KG1 (cell line): ENCODE data around the gene ZFYVE16.
"Not testable (repeated sequence)": the region's sequence is repeated elsewhere in the genome, so short reads cannot be mapped to it uniquely, and the experiment has no call there.

Experiments
- DNase-seq: peaks from one replicate; lab custom pipeline; 2025; lab: John Stamatoyannopoulos, UW

Gene ZFYVE16

DNA sequence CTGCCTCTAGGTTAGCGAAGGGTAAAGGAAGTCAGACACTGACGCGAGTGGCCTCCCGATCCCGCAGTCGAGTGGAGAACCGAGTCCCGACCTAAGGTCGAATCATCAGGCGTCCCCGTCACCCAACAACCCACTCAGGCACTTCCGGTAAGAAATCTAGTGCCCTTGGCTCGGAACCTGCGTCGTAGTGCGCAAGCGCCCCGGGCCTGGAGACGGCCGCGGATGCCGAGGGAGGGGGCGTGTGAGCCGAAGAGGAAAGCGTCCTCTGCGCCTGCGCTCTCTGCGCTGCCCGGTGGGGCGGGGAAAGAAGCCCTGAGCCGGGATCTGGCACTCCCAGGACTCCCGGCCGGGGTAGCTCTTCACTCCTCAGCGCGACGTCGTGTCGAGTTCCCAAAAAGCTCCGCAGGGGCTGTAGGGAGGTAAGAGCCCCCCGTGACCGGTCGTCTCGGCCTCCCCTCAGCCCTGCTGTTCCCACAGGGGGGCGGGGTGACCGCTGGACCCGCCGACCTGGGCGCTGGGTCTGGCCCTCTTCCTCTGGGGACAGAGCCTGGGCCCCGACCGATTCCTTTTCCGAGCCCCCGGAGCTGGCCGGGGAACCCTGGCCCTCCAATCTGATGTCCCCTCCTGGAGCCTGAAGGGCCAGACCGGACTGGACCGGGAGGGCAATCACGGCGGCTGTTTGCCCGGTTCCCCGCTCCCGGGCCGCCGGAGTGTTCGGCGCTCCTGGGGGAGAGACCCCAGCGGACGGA is at the start of gene ZFYVE16:
ZFYVE16 (plus strand) TSS at position 330 of the 749 bp plus-strand sequence. CDS start 26,084 bp downstream, outside the sequence.
- peak; percentile 97 for DNase-seq

DNA sequence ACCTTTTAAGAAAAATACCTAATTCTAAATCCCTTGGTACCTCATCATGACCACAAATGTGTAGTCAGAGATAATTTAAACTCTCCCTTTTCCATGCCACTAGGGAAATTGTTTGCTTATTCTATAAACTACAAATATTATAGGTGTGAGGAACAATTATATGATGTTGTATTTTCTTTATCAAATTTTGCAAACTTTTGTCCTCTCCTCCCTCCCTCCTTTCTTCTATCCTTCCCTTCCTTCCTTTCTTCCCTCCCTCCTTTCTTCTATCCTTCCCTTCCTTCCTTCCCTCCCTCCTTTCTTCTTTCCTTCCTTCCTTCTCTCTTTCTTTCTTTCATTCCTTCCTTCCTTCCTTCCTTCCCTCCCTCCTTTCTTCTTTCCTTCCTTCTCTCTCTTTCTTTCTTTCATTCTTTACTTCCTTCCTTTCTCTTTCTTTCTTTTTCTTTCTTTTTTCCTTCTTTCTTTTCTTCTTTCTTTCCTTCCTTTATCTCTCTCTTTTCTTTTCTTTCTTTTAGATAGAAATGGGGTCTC is 46.9 kb upstream of the ZFYVE16 start:
- DNase-seq: no peak

DNA sequence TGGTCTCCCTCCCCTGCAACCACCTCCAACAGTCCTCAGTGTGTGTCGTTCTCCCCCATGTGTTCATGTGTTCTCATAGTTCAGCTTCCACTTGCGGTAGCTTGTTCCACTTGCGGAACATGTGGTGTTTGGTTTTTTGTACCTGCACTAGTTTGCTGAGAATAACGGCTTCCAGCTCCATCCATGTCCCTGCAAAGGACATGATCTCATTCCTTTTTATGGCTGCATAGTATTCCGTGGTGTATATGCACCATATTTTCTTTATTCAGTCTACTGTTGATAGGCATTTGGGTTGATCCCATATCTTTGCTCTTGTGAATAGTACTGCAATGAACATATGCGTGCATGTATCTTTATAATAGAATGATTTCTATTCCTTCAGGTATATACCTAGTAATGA is 43.0 kb upstream of the ZFYVE16 start:
- DNase-seq: no peak

DNA sequence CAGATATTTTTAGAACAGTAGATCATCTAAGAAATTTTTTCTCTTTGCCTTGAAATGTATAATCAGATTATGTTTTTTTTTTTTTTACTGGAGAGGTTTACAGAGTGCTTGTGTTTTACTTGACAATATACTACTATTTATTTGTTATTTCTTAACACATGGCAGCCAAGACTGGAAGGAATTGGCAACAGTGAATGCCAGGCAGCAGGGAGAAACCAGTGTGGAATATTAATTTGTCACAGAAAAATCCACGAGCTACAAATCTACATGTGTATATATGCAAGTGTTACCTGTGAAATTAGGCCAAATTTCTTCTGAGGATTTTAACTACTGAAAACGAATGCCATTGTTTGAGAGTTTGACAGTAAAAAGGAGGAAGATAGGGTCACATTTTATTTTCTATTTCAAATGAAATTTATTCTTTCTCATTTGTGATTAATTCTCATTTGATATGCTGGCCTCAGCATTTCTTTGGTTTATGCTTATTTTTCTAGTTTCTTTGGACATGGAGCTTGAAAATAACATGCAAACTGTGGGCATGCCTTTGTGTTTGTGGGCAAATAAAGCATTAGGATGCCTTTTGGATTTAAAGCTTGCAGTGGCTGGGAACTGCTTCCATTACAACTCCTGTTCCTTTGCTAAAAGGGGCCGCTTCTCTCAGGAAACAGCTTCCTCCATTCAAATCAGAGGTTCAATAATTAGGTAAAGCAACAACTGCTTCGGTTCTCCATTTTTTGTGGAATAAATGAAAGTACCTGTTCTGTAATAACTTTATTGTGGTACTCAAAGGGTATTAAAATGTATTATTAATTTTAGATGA is 39.0 kb upstream of the ZFYVE16 start:
- DNase-seq: no peak

DNA sequence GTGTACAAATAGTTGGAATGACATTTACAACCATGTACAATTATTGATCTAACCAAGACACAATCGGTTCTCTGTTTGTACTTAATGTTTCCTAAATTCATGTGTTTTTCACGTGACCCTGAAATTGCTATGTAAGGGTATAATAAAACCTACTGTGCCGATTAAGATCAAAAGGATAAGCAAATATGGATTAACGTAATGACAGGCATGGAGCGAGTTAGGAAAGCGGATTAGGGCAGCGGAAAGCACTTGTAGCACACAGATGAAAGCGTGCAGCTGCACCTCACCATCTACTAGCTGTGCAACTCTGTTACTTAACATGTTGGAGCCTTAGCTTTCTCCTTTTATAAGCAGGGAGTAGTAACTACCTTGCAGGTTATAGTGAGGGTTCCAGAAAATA is 38.3 kb upstream of the ZFYVE16 start:
- no peak for DNase-seq

DNA sequence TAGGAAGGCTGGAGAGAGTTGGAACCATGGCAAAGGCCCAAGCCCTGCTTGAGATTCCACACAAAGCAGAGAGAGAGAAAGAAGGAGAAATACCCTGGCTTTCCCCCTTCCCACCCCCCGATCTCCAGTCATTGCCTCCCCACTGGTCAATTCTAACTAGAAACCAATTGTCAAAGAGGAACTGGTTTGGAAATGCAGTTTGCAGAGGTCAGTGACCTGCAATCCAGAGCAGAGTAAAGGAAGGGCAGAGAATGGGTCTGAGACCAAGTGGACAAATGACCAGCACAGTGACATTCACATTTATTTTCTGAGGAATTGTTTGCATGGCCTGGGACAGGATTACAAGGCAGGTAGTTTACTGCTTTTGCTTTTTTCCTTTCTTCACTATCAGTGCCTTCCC is 37.5 kb upstream of the ZFYVE16 start:
- no peak for DNase-seq

DNA sequence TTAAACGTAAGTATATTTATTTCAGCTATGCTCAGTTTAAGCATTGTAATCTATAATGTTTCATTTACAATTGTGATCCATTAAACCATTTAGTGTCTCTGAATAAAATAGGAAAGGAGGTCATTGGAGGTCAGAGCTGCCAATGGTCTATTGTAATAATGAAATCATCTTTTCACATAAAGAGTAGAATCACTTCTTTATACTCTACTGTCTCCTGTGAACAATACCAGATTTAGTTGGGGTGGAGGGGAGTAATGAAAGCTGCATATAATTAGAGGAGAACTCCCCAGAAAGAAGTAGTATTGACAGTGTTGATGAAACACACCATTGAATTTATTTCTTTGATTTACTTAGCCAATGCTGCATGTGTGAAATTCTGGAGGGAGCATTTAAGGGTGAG is 35.1 kb upstream of the ZFYVE16 start:
- DNase-seq: no peak

DNA sequence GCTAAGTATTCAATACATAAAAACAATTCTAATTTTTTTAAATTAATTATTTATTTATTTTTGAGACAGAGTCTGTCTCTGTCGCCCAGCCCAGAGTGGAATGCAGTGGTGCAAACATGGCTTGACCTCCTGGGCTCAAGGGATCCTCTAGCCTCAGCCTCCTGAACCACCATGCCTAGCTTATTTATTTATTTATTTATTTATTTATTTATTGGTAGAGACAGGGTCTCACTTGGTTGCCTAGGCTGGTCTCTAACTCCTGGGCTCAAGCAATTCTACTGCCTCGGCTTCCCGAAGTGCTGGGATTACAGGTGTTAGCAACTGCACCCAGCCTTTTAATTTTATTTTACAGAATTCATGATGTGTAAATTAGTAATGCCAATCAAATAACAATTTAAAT is 33.7 kb upstream of the ZFYVE16 start:
- DNase-seq: no peak

DNA sequence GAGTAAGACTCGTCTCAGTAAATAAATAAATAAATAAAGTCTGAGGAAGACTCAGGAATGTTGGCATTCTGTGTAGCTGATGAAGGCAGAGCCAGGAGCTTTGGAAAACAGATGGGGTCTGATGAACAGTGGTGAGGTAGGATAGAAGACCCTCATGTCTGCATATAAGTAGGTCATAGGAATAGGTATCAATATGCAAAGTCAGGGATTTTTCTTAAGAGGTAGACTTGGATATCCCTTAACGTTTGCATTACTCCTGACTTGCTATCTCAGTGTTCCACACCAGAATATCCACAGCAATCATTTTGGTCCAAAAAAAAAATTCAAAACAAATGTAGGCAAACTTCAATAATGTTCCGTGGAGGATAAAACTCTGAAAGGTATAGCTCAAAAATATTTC is 31.3 kb upstream of the ZFYVE16 start:
- DNase-seq: no peak

DNA sequence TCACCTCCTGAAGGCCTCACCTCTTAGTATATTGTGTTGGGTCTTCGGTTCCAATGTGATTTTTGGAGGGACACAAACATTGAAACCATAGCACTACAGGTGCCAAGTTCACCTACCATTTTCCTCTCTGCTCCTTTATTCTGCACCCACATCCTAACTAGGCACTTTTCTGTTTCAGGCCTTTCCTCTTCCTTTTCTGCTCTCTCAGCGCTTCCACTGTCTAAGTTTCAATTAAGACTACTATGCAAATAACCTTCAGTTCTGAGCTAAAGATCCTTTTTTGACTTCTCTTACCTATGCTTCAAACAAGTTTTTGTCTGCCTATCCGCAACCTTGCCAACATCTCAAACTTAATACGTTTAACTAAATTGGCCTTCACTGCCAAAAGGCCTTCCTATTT is 25.4 kb upstream of the ZFYVE16 start:
- DNase-seq: no peak

DNA sequence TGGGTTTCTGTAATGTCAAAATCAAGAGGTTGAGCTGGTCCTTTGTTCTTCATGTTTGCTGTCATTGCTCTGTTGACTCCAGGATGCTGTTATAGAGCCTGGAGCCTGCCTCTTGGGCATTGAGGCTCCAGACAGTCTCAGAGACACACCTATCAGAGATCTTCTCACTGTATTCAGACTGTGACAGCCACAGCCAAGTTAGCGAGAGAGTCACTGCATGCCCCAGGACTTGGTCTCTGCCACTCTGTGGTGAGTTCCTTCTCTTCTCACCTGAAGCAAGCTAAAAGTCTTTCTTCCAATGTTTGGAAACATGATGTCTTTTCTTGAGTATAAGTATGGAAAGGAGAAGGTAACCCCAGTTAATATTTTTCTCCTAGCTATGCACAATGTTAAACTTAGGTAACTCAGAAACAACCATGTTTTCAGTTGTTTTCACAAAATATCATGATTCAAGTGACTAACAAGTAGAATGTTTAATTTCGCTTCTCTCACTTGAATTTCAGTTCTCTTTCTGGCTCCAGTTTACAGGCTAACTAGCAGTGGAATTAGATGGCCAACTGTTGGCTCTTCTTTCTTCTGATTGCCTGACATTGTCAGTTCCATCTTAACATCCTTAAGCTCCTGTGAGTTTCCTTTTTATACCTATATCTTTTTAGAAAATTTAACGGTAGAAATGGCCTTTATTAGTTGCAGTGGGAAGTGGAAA is 20.6 kb upstream of the ZFYVE16 start:
- no peak for DNase-seq

DNA sequence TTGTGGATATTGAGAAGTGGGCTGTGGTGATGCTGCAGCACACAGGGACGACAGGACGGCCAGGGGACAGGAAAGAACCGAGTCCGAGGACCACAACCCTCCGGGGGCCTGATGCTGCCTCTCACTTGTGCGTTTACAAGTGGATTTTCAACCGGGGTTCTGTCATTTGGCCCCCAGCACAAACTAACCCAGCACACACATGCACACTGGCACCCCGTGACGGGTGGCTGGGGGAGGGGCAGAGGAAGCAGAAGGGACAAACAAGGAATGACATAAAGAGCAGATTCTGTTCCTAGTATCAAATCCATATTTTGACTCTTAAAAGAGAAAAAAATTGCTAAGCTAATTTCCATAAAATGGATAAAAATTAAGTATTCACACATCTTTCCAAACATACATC is 18.3 kb upstream of the ZFYVE16 start:
- no peak for DNase-seq

DNA sequence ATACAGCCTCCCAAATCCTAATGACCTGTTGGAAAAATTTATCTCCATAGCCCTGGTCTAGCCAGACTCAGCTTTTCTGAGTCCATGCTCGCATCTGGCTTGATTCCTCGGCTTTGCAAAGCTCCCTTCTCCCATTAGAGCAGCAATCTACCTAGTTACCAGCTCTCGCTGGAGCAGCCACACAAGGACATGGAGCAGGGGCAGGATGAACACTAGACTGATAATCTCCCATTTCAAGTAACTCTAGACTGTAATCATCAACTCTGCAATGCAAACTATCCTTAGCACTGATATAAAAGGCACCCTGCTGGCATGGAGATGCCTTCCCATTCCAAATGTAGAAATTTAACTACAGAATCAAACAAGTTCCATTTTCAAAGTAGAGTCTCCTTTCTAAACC is 17.5 kb upstream of the ZFYVE16 start:
- DNase-seq: not testable (repeated sequence)

DNA sequence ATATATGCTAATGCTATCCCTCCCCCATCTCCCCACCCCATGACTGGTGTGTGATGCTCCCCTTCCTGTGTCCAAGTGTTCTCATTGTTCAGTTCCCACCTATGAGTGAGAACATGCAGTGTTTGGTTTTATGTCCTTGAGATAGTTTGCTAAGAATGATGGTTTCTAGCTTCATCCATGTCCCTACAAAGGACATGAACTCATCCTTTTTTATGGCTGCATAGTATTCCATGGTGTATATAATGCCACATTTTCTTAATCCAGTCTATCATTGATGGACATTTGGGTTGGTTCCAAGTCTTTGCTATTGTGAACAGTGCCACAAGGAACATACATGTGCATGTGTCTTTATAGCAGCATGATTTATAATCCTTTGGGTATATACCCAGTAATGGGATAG is 16.6 kb upstream of the ZFYVE16 start:
- DNase-seq: not testable (repeated sequence)

DNA sequence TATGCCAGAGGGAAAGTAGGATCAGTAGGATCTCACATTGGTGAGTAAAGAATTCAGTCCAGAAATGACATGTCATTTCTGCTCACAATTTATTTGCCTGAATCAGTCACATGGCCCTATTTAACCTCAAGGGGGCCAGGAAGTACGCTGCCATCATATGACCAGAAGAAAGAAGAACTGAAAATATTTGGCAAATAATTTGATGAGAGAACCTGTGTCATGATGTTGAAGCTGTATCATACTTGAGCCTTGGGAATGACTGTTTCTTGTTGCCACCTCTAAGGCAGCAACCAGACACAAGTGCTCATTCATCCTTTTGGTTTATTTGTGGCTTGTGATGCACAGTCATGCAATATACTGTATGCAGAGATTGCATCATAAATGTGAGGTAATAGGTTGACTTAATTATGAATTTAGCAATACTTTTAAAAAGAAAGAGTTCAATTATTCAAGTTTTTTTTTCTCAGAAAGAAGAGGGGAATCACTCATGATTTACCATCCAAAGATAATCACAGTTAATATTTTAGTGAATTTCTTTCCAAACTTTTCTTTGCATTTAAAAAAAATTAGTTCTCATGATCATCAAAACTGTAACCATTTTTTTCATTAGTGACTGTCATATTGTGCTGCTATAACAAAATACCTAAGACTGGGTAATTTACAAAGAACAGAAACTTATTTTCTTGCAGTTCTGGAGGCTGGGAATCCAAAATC is 8.2 kb upstream of the ZFYVE16 start:
- DNase-seq: no peak

DNA sequence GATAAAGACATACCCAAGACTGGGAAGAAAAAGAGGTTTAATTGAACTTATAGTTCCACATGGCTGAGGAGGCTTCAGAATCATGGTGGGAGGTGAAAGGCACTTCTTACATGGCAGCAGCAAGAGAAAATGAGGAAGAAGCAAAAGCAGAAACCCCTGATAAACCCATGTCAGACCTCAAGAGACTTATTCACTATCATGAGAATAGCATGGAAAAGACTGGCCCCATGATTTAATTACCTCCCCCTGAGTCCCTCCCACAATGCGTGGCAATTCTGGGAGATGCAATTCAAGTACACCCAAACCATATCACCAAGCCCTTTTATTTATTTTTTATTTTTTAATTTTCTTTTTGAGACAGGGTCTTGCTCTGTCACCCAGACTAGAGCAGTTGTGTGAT is 7.5 kb upstream of the ZFYVE16 start:
- DNase-seq: not testable (repeated sequence)

DNA sequence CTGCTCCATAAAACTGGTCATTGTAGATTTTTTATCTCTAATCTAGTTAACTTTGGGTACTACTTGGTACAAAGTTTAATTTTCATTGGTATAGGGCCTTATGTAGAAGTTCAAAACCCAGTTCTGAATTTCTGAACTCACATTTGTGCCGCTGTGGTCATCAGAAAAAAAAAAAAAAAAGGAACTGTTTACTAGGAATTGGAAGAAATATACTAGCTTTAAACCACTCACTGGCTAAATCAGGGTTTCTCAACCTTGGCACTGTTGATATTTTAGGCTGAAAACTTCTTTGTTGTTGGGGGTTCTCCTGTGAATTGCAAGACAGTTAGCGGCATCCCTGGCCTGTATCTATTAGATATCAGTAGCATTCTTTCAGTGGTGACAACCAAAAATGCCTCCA is 4.1 kb upstream of the ZFYVE16 start:
- no peak for DNase-seq

DNA sequence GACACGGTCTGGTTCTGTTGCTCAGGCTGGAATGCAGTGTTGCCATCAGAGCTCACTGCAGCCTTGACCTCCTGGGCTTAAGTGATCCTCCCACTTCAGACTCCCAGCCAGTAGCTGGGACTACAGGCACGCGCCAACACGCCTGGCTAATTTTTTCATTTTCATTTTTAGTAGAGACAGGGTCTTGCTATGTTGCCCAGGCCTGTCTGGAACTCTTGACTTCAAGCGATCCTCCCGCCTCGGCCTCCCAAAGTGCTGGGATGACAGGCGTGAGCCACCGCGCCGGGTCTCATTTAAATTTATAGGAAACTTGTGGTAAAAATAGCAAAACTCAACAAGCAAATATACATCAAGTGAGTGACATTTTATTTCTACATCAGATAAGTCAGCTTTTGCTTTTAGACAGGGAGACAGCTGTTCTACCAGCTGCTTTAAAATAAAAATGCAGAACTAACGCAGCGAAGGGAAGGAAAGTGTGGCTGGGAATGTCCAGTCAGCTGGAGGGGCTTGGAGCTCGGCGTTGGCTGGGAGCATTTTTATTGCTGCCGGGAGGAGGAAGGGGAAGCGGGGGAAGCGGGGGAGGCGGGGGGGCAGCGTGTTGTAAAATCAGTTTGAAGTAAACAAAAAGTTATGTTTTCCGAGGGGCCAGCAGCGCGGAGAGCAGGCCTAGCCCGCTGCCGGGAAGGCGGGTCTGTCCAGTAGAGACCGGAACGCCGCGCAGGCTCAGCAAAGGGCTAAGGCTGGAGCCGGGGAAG is 707 bp upstream of the ZFYVE16 start:
- no peak for DNase-seq

DNA sequence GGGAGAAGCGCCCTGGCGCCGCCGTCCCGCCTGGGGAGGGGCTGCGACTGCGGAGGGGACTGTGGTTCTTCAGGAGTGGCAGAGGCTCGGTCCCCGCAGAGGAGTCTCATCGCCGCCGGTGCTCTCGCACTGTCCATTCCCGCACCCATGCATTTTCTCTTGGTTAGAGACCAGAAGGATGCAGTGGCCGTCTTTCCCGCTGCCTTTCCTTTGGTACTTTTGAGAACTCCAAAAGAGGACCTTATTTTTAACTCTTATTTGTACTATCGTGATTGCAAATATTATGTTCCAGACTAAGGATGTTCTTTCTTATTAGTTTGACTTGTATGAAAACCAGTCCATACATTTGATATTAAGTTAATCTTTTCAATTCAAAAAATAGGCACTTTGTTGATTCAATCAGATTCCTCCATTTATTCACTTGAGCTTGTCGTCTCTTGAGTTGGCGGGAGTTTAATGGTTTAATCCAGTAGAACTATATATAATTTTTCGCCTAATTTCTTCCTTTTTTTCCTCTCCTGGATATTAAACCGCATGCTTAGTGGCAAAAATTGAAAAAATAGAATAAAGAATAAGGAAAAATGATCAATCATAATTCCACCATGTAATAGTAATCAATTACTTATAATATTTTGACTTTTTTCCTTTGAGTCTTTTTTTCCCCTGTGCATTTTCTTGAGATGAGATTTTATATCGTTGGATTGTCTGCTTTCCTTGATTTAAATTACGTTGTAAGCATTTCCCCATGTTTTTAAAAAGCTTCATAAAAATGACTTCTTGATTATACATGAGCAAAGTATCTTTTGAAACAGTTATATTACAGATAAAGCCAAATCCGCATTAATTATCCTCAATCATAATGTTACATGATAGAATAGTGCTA is 861 bp downstream of the ZFYVE16 start:
- DNase-seq: no peak

DNA sequence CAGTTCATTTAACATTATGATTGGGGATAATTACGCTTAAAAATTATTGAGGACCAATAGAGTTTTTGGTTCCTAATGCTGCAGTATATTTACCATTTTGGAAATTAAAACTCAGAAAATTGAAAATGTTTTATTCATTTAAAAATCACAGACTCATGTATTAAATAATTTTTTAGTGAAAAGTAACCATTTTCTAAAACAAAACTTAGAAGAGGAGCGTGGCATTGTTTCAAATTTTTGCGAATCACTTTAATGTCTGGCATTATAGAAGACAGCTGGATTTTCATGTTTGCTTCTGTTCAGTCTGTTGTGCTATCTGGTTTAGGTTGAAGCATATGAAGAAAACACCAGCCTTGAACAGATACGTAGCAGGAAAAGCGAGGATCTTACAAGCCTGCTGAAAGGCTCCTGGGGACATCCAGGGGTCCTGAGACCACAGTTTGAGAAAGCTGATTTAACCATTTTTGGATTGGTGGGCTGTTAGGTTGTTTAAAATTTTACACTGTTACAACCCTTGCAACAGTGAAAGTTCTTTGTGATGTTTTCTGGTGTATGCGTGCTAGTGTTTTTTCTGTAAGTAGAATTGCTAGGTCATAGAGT is 1.6 kb downstream of the ZFYVE16 start:
- DNase-seq: no peak
